ENCODE results near the gene LIPC.

The LIPC gene

DNA sequence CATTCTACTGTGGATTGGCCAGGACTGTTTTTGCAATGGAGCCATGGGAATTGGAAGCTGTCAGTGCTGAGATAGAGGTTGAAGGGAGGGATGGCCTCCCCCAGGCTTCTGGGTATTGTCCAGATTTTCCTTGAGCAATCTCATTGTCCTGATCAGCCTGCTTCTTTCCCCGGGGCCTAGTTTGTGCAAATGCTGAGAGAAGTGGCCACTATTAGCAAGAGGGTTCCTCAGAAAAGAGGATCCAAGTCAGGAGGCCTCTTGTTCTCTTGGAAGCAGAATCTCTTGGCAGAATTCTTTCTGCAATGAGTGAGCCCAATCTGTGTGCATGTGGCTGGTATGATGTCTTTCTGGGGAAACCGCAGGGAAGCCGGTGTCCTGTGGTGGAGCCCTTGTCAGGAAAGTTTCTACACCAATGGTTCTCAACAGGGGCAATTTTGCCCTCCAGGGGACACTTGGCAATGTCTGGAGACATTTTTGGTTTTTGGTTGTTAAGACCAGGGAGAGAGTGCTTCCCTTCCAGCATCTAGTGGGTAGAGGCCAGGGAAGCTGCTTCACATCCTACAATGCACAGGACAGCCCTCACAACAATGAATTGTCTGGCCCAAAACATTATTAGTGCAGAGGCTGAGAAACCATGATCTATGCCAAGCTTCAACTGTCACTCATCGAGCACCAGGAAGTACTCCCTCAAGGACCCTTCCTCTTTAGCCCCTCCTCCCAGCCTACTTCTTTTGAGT is 2.0 kb downstream of the LIPC start:
- in situ Hi-C loops (cut with MboI; ENCODE audit: low sequenced_read_pairs): no loop called here

DNA sequence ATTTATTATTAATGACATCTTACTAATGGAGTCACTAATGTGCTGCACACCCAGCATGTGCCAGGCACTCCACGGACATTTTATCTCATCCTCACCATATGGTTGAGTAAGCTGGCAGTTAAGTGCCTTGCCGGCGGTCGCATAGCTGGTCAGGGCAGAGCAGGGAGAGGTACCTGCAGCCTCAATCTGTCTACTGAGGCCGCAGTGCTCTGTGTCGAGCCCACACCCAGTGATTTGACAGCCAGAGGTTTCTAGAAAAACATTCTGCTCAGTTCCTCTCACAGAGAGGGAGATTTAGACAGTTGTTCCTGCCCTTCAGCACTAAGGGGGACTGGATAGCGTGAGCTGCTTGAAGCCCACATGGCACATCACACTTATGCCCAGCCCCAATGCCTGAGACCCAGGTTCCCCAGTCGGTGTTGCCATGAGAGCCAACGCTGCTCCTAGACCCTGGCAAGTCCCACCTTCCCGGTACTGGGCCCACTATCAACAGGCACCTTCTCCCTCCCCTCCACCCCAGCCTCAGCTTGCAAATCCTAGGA is 2.6 kb downstream of the LIPC start:
- in situ Hi-C loops (cut with MboI; ENCODE audit: low sequenced_read_pairs): no loop called here

DNA sequence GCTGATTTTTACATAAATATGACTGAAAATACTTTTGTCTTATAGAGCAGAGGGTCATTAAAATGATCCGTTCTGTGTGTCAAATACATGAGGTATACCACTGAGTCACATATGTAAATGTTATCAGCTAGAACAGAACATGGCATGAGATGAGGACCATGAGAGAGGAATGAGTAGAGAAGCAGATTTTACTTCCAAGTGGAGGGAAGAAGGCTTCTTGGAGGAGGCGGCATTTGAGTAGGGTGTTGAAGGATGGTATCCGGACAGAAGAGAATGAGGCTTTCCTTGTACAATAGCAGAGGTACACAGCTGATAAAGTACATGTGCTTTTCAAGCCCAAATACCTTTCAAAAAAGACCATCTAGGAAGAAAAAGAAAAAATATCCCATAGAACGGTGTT is 4.8 kb downstream of the LIPC start:
- in situ Hi-C loops (cut with MboI; ENCODE audit: low sequenced_read_pairs): no loop called here

DNA sequence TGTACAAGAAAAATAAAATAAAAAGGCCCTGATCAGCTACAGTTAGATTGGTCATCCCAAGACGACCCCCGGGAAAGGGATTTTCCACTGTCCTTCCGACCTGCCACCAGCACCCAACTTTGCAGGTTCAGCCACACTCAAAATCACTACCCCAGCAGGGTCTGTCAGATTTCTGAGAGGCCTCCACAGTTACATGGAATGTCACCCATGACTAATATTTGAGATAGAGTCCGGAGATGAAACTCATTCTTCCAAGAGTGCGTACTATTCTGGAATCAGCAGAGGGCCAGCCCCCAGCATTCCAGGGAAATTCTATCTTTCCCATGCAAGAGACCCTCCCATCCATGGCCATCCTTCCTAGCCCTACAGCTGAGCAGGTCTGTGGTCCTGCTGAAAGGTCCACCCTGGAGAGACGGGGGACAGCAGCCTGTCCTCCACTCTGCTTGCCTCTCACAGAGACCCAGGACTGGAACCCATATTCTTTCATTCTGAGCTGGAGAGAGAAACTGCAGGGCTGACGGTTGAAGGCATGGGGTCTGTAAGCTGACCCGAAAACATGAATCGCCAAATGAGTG is 5.8 kb downstream of the LIPC start:
- in situ Hi-C loops (cut with MboI; ENCODE audit: low sequenced_read_pairs): no loop called here

DNA sequence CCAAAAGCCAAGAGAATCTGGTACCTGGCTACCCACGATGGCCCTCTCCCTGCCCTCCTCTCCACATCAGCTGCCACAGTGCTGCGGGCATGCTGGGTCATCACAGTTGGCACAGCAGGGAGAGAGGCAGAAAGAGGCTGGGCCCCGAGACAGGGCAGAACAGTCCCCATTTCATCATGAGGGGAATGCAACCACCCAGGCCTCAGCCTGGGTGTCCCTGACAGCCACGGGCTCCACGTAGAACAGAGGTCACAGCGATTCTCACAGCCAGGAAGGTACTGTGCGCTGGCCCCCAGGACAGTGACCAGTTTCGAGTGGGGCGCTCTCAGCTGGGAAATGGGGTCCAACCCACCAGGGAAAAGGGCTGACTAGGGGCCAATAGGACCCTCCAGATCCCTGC is 6.3 kb downstream of the LIPC start:
- in situ Hi-C loops (cut with MboI; ENCODE audit: low sequenced_read_pairs): no loop called here

DNA sequence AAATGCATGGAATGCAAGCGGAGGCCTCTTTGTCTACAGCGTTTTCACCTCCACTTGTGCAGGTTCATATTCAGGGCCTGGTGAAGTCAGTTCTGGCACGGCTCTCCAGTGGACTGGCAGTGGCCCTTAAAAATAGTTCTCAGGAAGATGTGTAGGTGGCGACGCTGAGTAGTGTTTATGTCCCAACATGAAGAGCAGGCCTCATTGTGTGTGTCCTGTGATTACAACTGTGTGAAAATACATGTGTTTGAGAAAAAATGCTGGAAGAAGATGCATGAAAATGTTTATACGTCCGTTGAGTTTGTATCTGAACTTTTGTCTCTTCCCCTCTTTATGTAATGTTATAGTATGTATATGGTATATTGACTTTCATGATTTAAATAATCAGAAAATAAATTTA is 7.2 kb downstream of the LIPC start:
- in situ Hi-C loops (cut with MboI; ENCODE audit: low sequenced_read_pairs): no loop called here

DNA sequence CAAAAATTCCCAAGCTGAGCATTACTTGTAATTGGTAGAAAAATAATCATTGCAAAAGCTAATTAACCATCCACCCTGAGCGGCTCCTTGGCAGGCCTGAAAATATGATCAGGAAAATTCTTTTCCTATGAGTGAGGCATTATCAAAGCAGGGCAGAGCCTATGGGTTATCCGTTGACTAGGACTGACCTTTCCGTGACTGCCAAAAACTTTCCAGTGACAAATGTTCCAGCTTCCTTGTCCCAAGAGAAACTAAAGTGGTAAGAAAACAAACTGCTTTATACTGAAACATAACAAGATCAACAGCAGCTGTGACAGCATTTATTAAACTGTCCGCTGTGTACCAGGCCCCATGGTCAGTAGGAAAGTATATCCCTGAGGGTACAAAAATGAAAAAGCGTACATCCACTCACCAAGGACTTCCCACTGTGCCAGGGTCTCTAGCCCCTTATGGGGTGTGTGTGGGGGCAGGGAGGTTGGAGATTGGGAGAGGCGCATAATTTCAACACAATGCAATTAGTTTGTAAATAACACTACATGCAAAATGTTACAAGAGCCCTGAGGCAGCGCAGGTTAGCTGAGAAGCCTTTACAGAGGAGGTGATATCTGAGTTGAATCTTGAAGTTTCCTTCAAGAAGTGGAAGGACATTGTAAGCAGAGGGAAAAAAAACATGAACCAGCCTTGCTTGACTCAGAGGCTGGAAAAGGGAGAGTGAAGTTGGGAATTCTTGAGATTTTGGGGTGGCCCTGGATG is 8.5 kb downstream of the LIPC start:
- in situ Hi-C loops (cut with MboI; ENCODE audit: low sequenced_read_pairs): no loop called here

DNA sequence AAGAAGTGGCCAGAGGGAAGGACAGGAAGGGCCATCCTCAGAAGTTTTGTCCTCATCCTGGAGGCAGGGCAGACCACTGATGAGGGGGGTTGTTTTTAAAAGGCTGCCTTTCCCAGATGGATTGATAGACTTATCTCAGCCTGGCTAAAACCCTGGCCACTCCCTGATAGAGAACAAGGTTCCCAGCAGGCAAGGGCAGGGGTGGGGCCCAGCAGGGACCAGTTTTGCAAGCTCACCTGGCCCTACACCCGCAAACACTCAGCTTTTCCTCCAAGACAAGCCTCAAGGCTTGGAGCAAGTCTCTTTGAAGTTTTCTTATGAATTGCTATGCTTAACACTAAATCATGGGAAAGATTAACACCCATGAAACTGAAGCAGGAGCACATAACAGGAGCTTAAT is 9.1 kb downstream of the LIPC start:
- in situ Hi-C loops (cut with MboI; ENCODE audit: low sequenced_read_pairs): no loop called here

DNA sequence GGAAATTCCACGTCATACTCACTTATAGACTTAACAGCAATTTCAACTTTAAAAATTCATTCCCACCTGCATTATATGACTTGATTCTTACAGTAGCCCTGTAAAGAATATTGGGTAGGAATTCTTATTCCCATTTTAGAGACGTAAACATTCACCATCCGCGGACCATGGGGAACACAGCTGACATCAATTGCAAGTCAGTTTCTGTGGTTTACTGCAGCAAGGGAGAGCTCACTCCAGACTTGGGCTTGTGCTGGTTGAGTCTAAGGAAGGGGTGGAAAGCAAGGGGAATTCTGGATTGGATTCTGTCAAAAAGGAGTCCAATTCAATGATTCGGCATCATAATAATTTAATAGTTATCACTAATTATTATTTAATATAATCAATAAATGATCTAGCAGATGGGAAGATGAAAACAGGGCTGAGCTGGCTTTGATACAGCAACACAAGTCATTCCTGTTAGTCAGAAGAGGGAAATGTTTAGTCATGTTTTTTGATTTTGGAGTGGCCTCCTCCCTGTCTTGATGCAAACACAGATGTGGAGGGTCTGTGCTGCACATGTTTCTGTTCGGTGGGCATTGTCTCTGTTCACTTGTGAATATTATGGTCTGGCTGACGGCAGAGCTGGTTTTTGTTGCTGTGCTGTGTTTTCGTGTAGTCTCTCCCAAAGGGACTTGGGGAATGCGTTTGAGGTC is 9.7 kb downstream of the LIPC start:
- in situ Hi-C loops (cut with MboI; ENCODE audit: low sequenced_read_pairs): no loop called here

DNA sequence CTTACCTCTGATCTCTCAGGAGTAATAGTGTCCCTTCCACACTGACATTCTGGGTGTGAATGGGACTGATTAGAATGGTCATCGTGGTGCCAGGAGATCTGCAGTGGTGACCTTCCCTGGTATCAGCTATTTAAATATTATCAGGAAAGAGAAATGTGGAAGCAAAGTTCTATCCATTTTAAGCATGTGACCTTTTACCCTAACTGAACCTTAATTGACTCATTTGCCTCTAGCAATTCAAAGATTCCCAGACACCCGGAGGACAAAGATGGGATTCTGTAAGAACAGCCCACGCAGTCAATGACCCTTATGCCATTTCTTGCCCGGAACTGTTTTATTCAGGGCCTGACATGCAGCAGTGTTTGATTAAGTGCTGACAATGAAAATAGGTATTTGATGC is 10.3 kb downstream of the LIPC start:
- in situ Hi-C loops (cut with MboI; ENCODE audit: low sequenced_read_pairs): no loop called here

DNA sequence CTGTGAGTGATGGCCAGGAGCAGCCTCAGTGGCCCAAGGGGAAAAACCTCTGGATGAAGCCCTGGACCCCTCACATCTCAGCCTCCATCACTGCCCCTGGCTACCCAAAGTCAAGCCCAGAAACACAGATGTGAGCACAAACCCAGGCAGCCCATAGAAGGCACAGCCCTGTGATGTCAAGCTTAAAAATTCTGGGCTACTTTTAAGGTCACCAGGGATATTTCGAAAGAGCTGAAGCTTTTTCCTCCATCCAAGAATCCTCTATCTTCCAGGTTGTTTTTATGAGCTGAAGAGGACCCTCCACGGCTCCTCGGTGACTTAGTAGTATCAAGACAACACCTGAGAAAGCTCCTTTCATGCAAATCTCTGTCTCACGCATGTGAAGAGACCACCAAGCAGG is 11.5 kb downstream of the LIPC start:
- in situ Hi-C loops (cut with MboI; ENCODE audit: low sequenced_read_pairs): no loop called here

DNA sequence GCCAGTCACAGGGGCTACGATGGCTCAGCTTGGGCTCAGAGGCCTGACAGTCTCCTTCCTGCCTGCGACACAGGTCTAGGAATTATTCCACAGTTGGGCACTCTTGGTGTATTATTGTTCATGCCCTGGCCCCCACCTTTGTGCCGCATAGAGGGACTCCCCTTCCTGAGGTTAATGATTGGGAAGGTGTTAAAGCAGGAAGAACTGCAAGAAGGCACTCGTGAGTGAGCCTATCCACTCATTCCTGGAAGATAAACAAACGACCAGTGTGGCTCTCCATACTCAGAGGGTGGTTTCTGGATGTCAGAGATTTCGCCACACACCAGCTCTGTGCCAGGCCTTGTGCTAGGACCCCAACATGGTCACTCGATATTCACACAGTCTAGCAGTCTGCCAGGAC is 12.3 kb downstream of the LIPC start:
- in situ Hi-C loops (cut with MboI; ENCODE audit: low sequenced_read_pairs): no loop called here

DNA sequence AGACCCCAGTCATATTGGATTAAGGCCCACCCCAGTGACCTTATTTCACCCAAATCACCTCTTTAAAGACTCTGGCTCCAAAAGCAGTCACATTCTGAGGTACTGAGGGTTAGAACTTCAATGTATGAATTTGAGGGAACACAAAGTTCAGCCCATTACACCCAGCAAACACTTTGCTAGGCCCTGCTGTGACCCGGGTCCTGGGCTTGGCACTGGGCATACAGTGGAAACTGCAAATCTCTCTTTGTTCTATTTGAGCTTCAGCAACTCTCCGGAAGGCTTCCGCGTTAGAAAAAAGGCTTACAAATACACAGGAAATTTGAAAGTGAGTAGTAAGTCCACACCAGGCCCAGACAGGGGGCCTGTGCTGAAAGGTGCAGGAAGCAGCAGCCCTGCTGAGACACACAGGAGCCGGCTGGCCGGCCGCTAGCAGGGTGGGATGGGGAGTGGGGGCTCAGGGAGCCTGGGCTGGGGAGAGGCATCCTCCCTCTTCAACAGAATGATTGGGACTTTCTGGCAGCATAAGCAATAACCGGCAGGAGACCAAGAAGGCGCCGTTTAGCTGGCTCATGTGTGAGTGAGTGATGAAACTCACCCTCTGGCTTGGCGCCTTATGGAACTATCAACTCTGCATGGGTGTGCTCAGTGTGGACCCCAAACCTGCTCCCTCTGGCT is 13.0 kb downstream of the LIPC start:
- in situ Hi-C loops (cut with MboI; ENCODE audit: low sequenced_read_pairs): no loop called here

DNA sequence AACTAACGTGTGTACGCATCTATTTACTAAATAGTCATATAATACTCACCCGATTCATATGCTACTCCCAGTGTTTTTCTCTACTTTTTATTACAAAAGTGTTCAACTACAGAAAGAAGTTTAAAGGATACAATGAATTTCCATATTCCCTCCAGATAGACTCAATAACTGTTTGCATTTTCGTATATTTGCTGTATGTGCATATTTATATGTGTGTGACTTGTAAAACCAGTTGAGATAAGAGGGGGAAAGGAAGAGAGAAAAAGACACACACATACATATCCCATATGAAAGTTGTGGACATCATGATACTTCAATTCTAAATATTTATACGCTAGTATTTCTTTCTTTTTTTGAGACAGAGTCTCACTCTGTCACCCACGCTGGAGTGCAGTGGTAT is 14.1 kb downstream of the LIPC start:
- in situ Hi-C loops (cut with MboI; ENCODE audit: low sequenced_read_pairs): no loop called here

DNA sequence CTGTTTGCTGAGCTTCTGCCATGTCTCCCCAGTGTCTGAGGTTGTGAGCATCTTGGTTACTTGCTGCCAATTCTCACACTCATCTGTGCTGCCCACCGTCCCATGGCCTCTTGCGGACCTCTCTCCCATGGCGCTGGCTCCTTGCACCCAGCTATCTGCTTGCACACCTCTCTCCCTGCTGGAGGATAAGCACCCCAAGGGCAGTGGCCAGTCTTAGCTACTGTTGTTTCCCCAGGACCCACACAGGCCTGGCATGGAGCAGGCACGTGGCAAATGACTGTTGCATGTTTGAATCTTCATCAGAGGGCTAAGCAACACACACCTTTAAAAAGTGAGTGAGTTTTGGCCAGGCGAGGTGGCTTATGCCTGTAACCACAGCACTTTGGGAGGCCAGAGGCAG is 14.7 kb downstream of the LIPC start:
- in situ Hi-C loops (cut with MboI; ENCODE audit: low sequenced_read_pairs): no loop called here

DNA sequence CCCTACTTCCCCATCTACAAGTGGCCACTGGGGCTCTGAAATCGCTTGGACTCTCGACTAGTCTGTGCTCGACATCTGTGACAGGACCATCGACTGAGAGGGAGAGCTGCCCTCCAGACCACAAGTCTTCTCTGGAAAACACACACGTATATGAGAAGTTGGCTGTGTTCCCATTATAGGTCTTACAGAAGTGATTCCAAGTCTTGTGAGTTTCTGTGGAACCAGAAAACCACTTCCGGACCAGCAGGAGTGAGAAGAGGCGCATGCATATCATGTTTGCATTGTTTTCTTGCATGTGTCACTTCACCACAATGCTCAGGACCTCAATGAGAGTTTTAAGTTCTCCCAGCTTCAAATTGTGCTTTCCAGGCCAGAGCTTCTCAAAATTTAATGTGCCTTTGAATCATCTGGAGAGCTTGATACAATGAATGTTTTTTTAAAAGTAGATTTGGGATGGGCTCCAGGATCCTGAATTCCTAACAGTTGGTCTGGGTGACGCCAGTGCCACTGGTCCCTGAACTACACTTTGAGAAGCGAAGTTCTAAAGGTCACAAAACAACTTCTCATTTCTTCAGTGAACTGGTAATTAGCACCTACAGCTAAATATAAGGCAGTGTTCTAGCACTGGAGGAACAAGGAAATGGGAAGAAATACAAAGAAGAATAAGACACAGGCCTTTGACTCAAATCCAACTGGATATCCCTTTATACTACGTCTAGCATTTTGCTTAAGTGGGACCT is 15.7 kb downstream of the LIPC start:
- in situ Hi-C loops (cut with MboI; ENCODE audit: low sequenced_read_pairs): no loop called here

DNA sequence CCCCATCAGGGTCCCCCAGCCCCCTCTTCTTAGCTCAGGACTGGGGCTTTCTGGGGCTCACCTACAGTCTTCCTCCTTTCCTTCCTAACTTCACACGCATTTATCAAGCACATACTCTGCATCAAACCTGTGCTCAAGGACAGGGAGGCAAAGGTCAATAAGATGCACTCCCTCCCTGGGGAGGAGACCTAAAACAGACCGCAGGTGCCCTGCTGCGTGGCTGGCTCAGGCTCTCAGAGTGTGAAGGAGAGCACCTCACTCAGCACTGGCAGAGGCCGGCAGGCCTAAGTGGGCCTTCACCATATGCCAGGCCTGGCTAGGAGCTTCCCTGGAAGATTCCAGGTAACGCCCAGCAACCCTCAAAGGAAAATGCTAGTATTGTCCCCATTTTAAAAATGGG is 16.5 kb downstream of the LIPC start:
- in situ Hi-C loops (cut with MboI; ENCODE audit: low sequenced_read_pairs): no loop called here

DNA sequence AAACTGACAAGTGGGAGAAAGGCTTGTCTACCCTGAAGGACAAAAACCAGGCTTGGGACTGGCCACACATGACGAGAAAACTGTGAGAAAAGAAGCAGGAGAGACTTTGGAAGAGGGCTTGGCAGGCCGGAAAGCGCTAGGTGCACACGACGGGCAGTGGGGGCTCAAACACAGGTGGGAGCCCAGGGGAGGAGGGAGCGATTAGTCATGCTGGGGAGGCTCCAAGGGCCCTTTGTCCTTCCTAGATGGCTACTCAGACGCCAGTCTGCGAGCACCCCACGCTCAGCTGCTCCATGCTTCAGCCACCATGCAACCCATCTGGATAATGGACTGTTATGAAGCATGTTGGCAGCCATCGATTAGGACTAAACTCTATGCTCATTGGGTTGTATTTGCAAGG is 17.1 kb downstream of the LIPC start:
- in situ Hi-C loops (cut with MboI; ENCODE audit: low sequenced_read_pairs): no loop called here

DNA sequence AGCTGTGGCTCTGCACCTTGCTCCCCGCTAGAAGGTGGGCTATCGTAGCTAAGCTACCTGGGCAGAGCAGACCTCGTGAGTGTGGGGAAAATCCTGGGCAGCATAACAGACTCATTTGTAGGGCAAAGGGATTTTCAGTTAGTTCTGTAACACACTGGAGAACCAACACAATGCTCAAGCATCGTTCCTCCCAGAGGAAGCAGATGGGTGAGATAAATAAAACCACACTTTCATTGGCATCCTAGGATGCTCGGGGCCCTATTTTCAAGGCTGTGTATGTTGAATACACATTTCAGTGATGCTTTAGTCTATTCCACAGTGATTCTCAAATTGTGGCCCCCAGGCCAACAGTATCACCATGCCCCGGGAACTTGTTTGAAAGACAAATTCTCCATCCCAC is 20.0 kb downstream of the LIPC start:
- in situ Hi-C loops (cut with MboI; ENCODE audit: low sequenced_read_pairs): no loop called here

DNA sequence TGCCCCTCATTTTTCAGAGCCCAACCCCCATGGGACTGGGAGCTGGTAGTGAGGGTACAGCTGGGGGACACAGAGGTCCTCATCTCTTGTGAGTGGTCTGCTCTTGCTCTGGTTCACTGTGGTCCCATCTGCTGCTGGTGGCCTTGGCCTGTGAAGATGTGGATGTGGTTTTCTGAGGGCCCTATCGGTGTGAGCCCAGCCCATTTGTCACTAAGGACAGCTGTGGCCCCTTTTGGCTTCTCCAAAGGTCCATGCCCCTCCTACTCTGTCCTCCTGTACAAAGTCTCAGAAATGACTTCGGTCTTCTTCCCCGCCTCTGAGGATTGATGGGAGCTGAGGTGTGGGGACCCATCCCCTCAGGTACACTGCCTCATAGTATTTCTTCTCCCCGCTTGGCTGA is 21.0 kb downstream of the LIPC start:
- in situ Hi-C loops (cut with MboI; ENCODE audit: low sequenced_read_pairs): no loop called here

Measured in HL-60/S4 (cell line).